ENCODE data around the gene PCNP.
A peak's percentile ranks its signal among the peaks of the same experiment; 100 is the strongest.
"Not testable (repeated sequence)": the region's sequence is repeated elsewhere in the genome, so short reads cannot be mapped to it uniquely, and the experiment has no call there.

The PCNP gene

DNA sequence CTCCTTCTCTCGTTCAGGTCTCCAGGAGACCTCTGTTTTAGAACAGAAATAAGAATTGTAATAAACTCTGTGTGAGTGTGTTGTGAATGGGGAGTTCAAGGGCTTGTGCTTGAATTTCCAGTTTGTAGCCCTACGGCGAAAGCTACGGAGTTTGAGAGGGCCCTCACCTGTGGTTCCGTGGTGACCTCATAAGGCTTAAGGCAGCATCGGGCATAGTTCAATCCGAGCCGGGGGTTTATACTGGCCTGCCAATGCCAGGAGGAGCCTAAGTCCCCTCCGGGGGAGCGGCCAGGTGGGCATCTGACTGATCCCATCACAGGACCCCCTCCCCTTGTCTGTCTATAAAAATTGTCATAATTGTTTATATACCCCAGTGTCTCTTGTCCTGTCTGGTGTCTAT is 59.2 kb downstream of the PCNP start:
- DNase-seq: no peak

DNA sequence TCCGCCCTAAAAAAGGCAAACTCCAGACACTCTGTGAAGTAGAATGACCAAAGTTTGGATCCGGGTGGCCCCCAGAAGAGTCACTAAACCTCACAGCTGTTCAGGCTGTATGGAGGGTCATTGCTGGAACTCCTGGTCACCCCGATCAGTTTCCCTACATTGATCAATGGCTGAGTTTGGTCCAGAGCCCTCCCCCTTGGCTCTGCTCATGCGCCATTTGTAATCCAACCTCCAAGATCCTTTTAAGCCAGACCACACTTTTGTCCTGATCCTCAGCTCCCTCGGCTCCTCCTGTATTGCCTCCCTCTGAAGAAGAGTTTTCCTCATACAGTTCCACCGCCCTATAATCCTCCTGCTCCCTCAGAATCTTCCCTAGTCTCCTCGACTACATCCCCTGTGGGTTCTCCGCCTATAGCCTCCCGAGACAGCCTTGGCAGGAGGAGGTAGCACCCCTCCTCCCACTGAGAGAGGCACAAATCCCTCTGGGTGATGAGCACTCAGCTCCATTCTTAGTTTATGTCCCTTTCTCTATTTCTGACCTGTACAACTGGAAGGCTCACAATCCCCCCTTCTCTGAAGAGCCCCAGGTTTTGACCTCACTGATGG is 60.7 kb downstream of the PCNP start:
- no peak for DNase-seq

DNA sequence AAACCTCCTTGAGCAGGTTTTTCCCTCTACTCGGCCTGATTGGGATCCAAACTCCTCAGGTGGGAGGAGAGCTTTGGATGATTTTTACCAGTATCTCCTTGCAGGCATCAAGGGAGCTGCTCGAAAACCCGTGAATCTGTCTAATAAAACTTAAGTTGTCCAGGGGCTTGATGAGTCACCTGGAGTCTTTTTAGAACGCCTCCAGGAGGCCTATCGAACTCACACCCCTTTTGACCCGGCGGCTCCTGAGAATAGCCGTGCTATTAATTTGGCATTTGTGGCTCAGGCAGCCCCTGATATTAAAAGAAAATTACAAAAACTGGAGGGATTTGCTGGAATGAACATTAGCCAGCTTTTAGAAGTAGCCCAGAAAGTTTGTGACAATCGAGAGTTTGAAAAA is 61.4 kb downstream of the PCNP start:
- DNase-seq: no peak

DNA sequence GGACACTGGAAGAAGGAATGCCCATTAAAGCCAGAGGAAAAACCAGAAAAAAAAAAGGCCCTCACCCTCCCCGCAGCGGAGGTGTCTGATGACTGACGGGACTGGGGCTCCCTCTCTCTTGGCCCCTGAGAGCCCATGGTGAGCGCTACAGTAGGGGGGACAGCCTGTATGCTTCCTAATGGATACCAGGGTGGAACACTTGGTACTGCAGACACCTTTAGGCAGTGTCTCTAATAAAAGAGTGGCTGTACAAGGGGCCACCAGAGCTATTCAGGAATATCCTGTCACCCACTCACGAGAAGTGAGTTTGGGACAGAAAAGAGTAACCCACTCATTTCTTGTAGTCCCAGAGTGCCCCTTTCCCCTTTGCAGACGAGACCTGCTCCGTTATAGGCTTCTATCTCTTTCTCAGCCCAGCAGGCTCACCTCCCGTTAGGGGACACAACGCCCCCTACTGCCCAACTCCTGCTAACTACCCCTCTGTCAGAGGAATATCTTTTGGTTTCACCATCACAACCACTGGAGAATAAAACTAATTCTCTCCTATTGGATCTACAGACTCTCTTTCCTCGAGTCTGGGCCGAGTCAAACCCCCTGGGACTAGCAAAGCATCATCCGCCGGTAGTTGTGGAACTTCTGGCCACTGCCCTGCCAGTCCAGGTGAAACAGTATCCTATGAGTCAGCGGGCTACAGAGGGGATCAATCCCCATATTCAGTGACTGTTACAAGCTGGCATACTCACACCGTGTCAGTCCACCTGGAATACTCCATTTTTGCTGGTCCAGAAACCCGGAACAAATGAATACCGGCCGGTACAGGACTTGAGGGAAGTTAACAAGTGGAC is 62.2 kb downstream of the PCNP start:
- peak; percentile 18 for DNase-seq

DNA sequence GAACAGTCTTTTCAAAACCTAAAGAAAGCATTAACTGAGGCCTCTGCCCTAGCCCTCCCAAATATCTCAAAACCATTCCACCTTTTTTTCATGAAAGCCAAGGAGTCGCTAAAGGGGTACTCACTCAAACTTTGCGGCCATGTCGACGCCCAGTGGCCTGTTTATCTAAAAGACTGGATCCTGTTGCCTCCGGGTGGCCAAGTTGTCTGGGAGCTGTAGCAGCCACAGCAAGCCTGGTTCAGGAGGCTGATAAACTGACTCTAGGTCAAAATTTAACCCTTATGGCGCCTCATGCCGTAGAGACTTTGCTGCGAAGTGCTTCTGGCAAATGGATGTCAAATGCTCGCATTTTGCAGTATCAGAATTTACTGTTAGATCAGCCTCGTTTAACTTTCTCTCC is 63.5 kb downstream of the PCNP start:
- DNase-seq: no peak

DNA sequence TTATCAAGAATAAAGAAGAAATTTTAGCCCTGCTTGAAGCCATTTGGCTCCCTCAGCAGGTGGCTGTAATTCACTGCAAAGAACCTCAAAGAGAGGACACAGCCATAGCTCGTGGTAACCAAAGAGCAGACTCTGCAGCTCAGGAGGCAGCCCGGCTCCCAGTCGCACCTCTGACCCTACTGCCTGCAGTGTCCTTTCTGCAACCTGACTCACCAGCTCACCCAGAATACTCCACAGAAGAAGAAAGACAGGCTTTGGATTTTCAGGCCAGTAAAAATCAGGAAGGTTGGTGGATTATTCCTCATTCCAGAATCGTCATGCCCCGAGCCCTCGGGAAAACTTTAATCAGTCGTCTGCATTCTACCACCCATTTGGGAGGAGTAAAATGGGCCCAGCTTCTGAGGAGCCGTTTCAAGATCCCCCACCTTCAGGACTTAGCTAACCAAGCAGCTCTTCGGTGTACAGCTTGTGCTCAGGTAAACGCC is 64.3 kb downstream of the PCNP start:
- DNase-seq: no peak

DNA sequence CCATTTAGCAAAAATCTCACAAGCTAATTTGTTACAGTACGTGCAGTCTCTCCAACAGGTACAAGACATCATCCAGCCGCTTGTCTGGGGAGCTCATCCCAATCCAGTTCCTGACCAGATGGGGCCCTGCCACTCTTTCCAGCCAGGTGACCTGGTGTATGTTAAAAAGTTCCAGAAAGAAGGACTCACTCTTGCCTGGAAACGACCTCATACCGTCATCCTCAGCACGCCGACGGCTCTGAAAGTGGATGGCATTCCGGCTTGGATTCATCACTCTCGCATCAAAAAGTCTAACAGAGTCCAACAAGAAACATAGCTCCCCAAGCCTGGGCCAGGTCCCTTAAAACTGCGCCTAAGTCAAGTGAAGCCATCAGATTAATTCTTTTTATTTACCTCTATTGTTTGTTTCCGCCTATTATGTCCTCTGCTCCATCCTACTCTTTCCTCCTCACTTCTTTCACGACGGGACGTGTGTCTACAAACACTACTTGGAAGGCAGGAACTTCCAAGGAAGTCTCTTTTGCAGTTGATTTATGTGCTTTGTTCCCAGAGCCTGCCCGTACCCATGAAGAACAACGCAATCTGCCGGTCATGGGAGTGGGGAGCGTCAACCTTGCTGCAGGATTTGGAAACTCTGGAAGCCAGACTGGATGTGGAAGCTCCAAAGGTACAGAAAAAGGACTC is 65.4 kb downstream of the PCNP start:
- DNase-seq: no peak

DNA sequence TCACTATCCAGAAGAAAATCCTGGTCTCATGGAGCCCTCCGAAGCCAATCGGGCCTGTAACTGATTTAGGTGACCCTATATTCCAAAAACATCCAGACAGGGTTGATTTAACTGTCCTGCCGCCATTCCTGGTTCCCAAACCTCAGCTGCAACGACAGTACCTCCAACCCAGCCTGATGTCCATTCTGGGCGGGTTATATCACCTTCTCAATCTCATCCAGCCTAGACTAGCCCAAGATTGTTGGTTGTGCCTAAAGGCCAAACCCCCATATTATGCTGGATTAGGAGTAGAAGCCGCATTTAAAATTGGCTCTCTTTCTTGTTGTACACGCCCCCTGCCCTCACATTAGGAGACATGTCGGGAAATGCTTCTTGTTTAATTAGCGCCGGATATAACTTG is 66.3 kb downstream of the PCNP start:
- no peak for DNase-seq

DNA sequence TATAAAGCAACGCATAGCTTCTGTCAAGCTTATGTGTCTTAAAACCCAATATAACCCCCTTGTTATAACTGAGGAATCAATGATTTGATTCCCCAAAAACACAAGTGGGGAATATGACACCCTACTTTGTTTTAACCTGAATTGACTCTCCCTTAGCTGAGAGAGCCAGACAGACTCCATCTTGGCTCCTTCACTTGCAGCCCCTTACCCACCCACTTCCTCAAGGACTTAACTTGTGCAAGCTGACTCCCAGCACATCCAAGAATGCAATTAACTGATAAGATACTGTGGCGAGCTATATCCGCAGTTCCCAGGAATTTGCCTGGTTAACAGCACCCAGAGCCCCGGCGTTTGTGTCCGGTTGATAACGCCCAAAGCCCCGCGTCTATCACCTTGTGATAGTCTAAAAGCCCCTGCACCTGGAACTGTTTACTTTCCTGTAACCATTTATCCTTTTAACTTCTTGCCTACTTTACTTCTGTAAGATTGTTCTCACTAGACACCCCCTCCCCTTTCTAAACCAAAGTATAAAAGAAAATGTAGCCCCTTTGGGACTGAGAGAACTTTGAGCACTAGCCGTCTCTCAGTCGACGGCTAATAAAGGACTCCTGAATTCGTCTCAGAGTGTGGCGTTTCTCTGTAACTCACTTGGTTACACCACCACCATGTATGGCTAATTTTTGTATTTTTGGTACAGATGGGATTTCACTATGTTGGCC is 67.6 kb downstream of the PCNP start:
- DNase-seq: not testable (repeated sequence)

DNA sequence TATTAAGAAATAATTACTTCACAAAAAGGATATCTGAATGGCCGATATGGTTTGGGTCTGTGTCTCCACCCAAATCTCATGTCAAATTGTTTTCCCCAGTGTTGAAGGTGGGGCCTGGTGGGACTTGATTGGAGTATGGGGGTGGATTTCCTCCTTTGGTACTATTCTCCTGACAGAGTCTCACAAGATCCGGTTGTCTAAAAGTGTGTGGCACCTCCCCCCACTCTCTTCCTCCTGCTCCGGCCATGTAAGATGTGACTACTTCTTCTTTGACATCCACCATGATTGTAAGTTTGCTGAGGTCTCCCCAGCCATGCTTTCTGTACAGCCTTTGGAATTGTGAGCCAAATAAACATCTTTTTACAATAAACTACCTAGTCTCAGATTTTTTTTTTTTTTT is 68.5 kb downstream of the PCNP start:
- DNase-seq: no peak

DNA sequence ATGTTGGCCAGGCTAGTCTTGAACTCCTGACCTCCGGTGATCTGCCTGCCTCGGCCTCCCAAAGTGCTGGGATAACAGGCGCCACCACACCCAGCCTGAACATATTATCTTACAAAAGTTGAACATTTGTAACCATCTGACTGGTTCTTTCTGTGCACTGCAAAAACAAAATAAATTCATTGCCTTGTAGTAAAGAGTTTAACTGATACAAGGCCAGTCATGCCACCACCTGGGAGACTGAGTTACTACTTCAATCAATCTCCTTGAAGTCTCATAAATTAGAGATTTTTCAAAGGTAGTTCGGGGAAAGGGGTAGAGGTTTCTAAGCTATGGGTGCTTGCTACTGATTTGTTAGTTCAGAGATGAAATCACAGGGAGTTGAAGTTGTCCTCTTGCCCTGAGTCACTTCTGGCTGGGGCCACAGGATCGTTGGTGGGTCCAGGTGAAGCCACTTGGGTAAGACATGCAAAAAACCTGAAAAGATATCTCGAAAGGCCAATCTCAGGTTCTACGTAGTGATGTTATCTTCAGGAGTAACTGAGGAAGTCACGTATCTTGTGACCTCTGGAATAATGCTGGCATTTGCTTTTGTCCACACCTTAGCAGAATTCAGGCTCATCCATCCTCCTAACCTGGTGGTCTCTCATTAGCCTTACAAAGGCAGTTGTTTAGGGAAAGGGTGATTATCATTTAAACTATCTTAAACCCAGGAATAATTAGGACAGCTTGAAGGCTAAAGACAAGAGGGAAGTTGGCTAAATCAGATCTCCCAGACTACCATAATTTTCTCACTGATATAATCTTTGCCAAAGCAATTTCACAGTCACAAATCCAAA is 69.2 kb downstream of the PCNP start:
- DNase-seq: no peak
